GM18868 (cell line): ENCODE data around the gene WAPL.
A peak's percentile ranks its signal among the peaks of the same experiment; 100 is the strongest.
"Not testable (repeated sequence)": the region's sequence is repeated elsewhere in the genome, so short reads cannot be mapped to it uniquely, and the experiment has no call there.

Experiments
- ATAC-seq: cut with Tn5 transposase; IDR thresholded peaks from one replicate; pipeline ENCODE4 v1.9.1; 2021; ENCODE audit warnings: mild to moderate bottlenecking, moderate library complexity; ENCODE audit not compliant: unreplicated experiment

The WAPL gene, protein sequence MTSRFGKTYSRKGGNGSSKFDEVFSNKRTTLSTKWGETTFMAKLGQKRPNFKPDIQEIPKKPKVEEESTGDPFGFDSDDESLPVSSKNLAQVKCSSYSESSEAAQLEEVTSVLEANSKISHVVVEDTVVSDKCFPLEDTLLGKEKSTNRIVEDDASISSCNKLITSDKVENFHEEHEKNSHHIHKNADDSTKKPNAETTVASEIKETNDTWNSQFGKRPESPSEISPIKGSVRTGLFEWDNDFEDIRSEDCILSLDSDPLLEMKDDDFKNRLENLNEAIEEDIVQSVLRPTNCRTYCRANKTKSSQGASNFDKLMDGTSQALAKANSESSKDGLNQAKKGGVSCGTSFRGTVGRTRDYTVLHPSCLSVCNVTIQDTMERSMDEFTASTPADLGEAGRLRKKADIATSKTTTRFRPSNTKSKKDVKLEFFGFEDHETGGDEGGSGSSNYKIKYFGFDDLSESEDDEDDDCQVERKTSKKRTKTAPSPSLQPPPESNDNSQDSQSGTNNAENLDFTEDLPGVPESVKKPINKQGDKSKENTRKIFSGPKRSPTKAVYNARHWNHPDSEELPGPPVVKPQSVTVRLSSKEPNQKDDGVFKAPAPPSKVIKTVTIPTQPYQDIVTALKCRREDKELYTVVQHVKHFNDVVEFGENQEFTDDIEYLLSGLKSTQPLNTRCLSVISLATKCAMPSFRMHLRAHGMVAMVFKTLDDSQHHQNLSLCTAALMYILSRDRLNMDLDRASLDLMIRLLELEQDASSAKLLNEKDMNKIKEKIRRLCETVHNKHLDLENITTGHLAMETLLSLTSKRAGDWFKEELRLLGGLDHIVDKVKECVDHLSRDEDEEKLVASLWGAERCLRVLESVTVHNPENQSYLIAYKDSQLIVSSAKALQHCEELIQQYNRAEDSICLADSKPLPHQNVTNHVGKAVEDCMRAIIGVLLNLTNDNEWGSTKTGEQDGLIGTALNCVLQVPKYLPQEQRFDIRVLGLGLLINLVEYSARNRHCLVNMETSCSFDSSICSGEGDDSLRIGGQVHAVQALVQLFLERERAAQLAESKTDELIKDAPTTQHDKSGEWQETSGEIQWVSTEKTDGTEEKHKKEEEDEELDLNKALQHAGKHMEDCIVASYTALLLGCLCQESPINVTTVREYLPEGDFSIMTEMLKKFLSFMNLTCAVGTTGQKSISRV (N-terminal part only)

GRCh38 chr10:86521678-86522509, at the start of gene WAPL:
WAPL (minus strand) TSS chr10:86521792; CDS start chr10:86518069, 3,723 bp downstream.
- peak; percentile 97 for ATAC-seq

DNA sequence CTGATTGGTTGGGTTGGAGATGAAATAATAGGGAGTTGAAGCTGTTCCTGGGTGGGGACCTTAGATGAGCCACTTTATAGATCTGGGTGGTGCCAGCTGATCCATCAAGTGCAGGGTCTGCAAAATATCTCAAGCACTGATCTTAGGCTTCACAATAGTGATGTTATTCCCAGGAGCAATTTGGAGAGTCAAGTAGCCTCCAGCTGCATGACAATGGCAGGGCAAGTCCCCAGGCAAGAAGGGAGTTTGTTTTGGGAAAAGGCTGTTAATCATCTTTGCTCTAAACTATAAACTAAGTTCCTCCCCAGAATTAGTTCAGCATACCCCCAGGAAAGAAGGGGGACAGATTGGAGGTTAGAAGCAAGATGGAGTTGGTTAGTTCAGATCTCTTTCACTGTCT, 47.7 kb upstream of the WAPL start:
- no peak for ATAC-seq

GRCh38 chr10:86566518-86566917, 44.9 kb upstream of the WAPL start:
- not testable (repeated sequence) for ATAC-seq

DNA sequence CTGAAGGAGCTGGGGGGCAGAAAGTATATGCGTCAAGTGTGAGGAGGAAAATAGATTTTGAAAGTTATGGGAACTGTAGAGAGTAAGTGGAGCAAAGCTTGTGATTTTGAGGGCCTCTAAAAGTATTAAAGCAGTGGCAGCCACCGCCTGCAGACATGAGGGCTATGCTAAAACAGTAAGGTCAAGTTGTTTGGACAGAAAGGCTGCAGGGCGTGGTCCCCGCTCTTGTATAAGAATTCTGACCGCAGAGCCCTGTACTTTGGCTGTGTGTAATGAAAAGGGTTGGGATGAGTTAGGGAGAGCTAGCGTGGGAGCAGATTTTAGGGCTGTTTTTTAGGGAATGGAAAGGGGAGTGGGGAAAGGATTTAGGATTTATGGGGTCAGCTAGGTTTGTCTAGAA, 41.7 kb upstream of the WAPL start:
- not testable (repeated sequence) for ATAC-seq

DNA sequence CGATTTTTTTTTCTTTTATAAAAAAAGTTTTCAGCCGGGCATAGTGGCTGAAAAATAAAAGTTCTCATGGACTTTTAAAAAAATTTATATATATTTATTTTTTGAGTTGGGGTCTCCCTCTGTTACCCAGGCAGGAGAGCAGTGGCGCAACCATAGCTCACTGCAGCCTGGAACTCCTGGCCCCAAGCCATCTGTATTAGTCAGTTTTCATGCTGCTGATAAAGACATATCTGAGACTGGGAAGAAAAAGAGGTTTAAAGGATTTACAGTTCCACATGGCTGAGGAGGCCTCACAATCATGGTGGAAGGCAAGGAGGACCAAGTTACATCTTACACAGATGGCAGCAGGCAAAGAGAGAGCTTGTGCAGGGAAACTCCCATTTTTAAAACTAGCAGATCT, 37.1 kb upstream of the WAPL start:
- ATAC-seq, result not testable (repeated sequence)

DNA sequence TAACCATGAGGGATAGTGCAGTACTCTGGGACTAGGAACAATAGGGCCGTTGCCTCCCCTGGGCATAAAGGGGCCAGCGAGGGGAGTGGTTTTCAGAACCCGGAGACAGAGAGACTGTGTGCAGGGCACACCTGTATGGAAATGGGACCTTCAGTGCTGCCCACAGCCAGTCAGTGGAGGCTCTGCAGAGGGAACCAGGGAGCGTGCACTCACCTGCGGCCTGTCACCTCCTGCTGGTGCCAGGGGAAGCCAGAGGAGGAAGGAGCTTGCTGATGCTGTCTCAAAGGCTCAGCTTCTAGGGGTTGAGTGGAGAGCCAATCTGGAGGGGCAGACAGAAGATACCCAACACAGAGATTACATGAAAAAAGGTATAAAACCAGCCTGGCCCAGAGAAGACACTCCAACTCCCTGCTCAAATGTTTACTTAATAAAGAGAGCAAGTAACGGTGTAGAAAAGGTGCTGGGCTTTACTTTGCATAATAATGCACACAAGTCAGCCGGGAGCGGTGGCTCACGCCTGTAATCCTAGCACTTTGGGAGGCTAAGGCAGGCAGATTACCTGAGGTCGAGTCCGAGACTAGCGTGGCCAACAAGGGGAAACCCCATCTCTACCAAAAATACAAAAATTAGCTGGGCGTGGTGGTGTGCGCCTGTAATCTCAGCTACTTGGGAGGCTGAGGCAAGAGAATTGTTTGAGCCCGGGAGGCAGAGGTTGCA, 35.5 kb upstream of the WAPL start:
- no peak for ATAC-seq

DNA sequence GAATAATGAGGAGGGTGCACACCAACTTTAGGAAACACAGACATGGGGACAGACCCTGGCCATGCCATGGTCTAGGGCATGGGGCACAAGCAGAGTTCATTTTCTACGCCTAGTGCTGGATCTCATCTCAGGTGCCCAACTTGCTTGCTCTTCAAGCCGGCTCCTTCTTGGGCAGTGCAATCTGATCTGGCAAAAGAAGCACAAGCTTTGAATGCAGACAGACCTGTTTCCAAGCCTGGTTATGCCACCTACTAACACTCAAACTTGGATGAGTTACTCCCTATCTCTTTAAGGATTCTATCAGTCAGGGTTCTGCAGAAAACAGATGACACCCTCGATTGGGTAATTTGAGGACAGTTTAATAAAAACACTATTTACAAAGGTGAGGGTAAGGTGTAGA, 34.9 kb upstream of the WAPL start:
- no peak for ATAC-seq

- no peak for ATAC-seq
These were observed 32.0 kb upstream of the WAPL start for GRCh38 chr10:86553639-86554038.

DNA sequence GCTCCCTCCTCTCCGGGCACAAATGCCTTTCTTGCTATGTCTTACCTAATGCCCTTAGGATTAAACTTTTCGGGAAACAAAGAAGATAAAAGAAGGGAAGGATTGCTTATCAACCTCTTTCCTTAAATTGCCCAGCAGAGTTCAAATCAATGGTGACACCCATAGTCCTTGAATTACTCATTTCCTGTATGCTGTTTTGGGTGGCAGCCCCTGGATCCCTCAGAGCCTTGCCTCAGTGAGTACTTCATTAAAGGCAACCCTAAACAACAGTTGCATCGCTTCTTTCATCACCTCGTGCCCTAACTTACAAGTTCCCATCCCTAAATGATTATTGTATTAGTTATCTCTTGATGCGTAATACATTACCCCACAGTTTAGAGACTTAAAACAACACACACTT, 31.6 kb upstream of the WAPL start:
- ATAC-seq, result no peak

GRCh38 chr10:86547296-86547695, 25.7 kb upstream of the WAPL start:
- ATAC-seq, result no peak

DNA sequence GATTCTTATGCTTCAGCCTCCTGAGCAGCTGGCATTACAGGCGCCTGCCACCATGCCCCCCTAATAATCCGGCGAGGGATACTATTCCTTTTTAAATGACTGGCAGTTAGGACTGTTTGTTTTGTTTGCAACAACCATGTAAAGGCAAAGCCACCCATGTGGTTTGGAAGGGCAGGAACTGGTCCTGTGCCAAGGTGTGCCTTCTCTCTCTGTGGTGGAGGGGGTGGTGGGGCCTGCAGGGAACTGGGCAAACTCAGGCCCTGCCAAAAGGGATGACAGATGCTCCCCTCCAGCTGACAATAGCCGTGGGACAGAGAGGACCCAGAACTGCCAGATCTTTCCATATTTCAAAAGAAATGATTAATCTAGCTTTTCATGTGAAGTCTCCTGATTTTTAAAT, 23.5 kb upstream of the WAPL start:
- no peak for ATAC-seq

GRCh38 chr10:86540016-86540415, 18.4 kb upstream of the WAPL start:
- ATAC-seq, result no peak

DNA sequence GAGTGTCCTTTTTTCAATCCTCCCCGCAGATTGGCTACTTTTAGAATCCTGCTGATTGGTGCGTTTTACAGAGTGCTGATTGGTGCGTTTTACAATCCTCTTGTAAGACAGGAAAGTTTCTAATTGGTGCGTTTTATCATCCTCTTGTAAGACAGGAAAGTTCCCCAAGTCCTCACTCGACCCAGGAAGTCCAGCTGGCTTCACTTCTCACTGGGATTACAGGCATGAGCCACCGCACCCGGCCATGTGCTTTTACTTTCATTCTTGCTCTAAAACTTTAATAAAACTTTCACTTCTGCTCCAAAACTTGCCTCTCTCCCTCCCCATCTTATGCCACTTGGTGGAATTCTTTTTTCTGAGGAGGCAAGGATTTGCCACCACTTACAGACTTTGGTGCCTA, 17.0 kb upstream of the WAPL start:
- ATAC-seq, result no peak

- not testable (repeated sequence) for ATAC-seq
These were observed 16.4 kb upstream of the WAPL start for GRCh38 chr10:86538040-86538439.

GRCh38 chr10:86536294-86536861, 14.8 kb upstream of the WAPL start:
- no peak for ATAC-seq

GRCh38 chr10:86535132-86535882, 13.7 kb upstream of the WAPL start:
- no peak for ATAC-seq

DNA sequence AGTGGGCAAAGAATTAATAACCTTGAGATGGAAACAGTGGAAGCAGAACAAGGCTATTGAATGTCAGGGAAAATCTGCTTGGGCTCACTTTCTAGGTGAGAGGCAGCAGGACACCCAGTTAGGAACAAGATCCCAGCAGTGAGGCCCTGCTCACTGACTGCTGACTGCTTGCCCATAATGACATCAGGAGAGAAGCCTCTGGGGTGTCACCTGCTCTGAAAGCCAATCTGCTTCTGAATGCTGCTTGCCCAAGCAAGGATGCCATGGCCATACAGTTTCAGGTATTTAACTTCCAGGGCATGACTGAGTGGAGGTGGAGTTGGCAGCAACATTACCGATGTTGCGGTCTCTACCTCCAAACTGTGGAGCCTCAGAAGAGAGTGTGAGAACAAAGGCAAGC, 11.7 kb upstream of the WAPL start:
- ATAC-seq, result no peak

GRCh38 chr10:86528736-86529135, 7.1 kb upstream of the WAPL start:
- not testable (repeated sequence) for ATAC-seq

DNA sequence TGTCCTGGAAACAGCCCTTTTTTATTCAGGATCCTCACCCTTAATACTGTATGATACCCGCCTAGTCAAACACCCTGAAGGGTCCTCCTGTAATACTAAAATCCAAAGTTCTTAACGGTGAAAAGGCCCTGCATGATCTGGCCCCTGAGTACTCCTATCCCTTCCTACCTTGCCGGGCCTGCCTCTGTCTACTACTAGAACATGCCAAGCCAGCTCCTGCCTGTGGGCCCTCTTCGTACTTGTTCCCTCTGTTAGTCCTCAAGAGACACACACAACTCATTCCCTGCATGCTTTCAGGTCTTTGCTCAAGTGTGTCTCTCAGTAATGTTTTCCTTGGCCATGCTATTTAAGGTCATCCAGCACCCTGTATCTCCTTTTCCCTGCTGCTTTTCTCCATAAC, 5.0 kb upstream of the WAPL start:
- no peak for ATAC-seq
